Body of pancreas (tissue), 4 donors: ENCODE data around the gene TMEM170B. TPM values are rescaled to one million over a fixed set of nuclear protein-coding genes. Genes with fewer than 3 reads are reported as not detected.

Experiments used
- ATAC-seq: fragments of 150-250 bp; one replicate; pipeline ENCODE4 v1.9.1; 2016
- DNase-seq, 4 donors: peaks; one replicate each; pipeline ENCODE4 v3.0.0-alpha.2; 2019
- H3K27ac ChIP-seq, 4 donors: fragments of 200-600 bp; sonication (generic); 1 replicate in 3 of 4; 2 replicates in 1 of 4; pipeline versions ENCODE4 v1.5.1 to v1.6.1; 2016 to 2019; ENCODE audit warnings: mild to moderate bottlenecking in 1 of 4, mixed read lengths in 1 of 4, moderate library complexity in 1 of 4
- H3K27me3 ChIP-seq, 2 donors: fragments of 200-600 bp; sonication (generic); one replicate each; pipeline ENCODE4 v1.6.0; 2016; ENCODE audit warnings: mild to moderate bottlenecking in 1 of 2
- H3K36me3 ChIP-seq, 2 donors: fragments of 200-600 bp; sonication (generic); replicated peaks in 1 of 2; 2 replicates each; pipeline ENCODE4 v1.5.1; 2016; ENCODE audit warnings: low read depth in 2 of 2; ENCODE audit not compliant: insufficient read depth in 1 of 2
- H3K4me1 ChIP-seq: fragments of 200-600 bp; sonication (generic); one replicate; pipeline ENCODE4 v1.6.0; 2016
- H3K4me3 ChIP-seq, 2 donors: fragments of 200-600 bp; sonication (generic); 1 replicate in 1 of 2; 2 replicates in 1 of 2; pipeline ENCODE4 v1.5.1; 2016 to 2019
- H3K9me3 ChIP-seq, 3 donors: fragments of 200-600 bp; sonication (generic); 1 replicate in 2 of 3; 2 replicates in 1 of 3; pipeline ENCODE4 v1.5.1; 2016
- CTCF ChIP-seq, 7 experiments: fragments of 450-650 bp in 4 of 7; fragments of 200-600 bp in 3 of 7; sonication (generic) in 3 of 7; IDR thresholded peaks; one replicate each; pipeline ENCODE4 v1.5.1; 2016 to 2019; ENCODE audit warnings: antibody characterized with exemption in 7 of 7
- POLR2A ChIP-seq, 3 donors: fragments of 450-650 bp; IDR thresholded peaks; one replicate each; pipeline ENCODE4 v1.6.1; 2016; ENCODE audit warnings: antibody characterized with exemption in 3 of 3, mild to moderate bottlenecking in 2 of 3
- WGBS, 2 donors: methylation state at CpG; one replicate each; pipeline ENCODE4 v1.1.5; 2017; 5-methylcytosine and 5-hydroxymethylcytosine counted together
- intact Hi-C: fragments of 100-400 bp; cut with DNase I; formaldehyde crosslinking; loops from one replicate; pipeline ENCODE4 v1.15.1; 2023
- total RNA-seq, 2 donors: library from RNA; depleted of rRNA; stranded (reverse); fragments of >200 nt; gene quantifications; one replicate each; pipeline ENCODE4 v1.1.0, GENCODE V29; 2016

The TMEM170B gene
- total RNA-seq, 2 donors from 2014 or later, result 3.0 to 3.6 TPM

GRCh38 chr6:11614534-11615213, 77.1 kb downstream of the TMEM170B start:
- no peak overlapping the region for H3K4me3 ChIP-seq
- H3K27ac ChIP-seq, result no peak overlapping the region
- TF ChIP-seq CTCF (IDR thresholded peaks at IDR 0.05) (no peak), POLR2A (IDR thresholded peaks at IDR 0.05) (no peak)
- H3K4me1 ChIP-seq, result no peaks in the 10 kb centered on the region
- no peak for DNase-seq
- no peaks in the 10 kb centered on the region for H3K36me3 ChIP-seq
- no peak for ATAC-seq
- no peaks in the 10 kb centered on the region for H3K27me3 ChIP-seq
- intact Hi-C loops, result no loop called here
- WGBS, 2 donors, result 84 to 89% methylated on average over 10 of the region's 10 CpGs
- H3K9me3 ChIP-seq, result no peaks in the 10 kb centered on the region

- DNase-seq, result no peak
- Histone ChIP-seq H3K27me3 (no peaks in the 10 kb centered on the region), H3K27ac (no peak overlapping the region), H3K9me3 (no peaks in the 10 kb centered on the region), H3K4me1 (no peaks in the 10 kb centered on the region), H3K4me3 (no peak overlapping the region), H3K36me3 (no peaks in the 10 kb centered on the region)
- WGBS, 2 donors, result 95 to 100% methylated on average over 1 to 5 of the region's 5 CpGs
- intact Hi-C loops, result no loop called here
- TF ChIP-seq CTCF (IDR thresholded peaks at IDR 0.05) (no peak), POLR2A (IDR thresholded peaks at IDR 0.05) (no peak)
- no peak for ATAC-seq
Observed at GRCh38 chr6:11615214-11615602, 77.7 kb downstream of the TMEM170B start.

GRCh38 chr6:11616200-11616611, 78.7 kb downstream of the TMEM170B start:
- H3K27me3 ChIP-seq, result no peaks in the 10 kb centered on the region
- H3K36me3 ChIP-seq, result no peaks in the 10 kb centered on the region
- no peak overlapping the region for H3K4me3 ChIP-seq
- H3K9me3 ChIP-seq, result no peaks in the 10 kb centered on the region
- no peak for DNase-seq
- TF ChIP-seq POLR2A (IDR thresholded peaks at IDR 0.05) (no peak), CTCF (IDR thresholded peaks at IDR 0.05) (no peak)
- no peak overlapping the region for H3K27ac ChIP-seq
- H3K4me1 ChIP-seq, result no peaks in the 10 kb centered on the region
- 81 to 92% methylated on average over 5 of the region's 5 CpGs for WGBS, 2 donors
- intact Hi-C loops, result no loop called here
- ATAC-seq, result no peak

GRCh38 chr6:11618533-11618932, 81.0 kb downstream of the TMEM170B start:
- intact Hi-C loops, result no loop called here
- no peaks in the 10 kb centered on the region for H3K27me3 ChIP-seq
- 36 to 46% methylated on average over 4 of the region's 4 CpGs for WGBS, 2 donors
- DNase-seq (no peak), ATAC-seq (no peak)
- TF ChIP-seq POLR2A (IDR thresholded peaks at IDR 0.05) (no peak), CTCF (IDR thresholded peaks at IDR 0.05) (peak in 6 of 7 experiments; percentile 16 to 46 (median 30))
- H3K4me1 ChIP-seq, result no peaks in the 10 kb centered on the region
- H3K9me3 ChIP-seq, result no peaks in the 10 kb centered on the region
- no peak overlapping the region for H3K27ac ChIP-seq
- no peaks in the 10 kb centered on the region for H3K36me3 ChIP-seq
- no peak overlapping the region for H3K4me3 ChIP-seq

- ATAC-seq (no peak), DNase-seq (peak in 2 of 4 donors; percentile 29 to 46)
- Histone ChIP-seq H3K9me3 (no peaks in the 10 kb centered on the region), H3K27ac (no peak overlapping the region), H3K4me1 (no peaks in the 10 kb centered on the region), H3K4me3 (no peak overlapping the region), H3K36me3 (no peaks in the 10 kb centered on the region), H3K27me3 (no peaks in the 10 kb centered on the region)
- intact Hi-C loops, result no loop called here
- TF ChIP-seq CTCF (IDR thresholded peaks at IDR 0.05) (no peak), POLR2A (IDR thresholded peaks at IDR 0.05) (no peak)
- 84 to 85% methylated on average over 5 of the region's 5 CpGs for WGBS, 2 donors
Observed at GRCh38 chr6:11621119-11621518, 83.6 kb downstream of the TMEM170B start.
